ENCODE measurements around the gene PPRC1.

The PPRC1 gene

GRCh38 chr10:102117391-102118159, 15.3 kb upstream of the PPRC1 start:
- DNase-seq (ENCODE audit: low spot score) = peak; percentile 53

DNA sequence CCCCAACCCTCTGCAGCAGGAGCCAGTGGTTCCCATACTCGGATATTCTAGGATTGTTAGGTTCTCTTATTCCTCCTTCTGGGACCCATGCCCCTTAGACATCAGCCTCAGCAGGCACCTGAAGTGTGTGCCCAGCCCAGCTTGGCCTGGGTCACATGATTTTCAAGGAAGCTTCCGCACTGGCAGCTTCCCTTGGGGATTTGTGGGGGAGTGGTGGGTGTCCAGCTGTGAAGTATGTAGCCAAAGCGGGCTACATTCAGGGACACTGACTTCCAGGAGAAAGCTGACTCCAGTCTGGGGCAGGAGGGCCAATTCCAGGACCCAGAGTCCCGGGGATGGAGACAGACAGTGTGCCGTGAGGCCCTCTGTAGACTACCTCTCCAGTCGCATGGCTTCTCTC, 14.0 kb upstream of the PPRC1 start:
- DNase-seq (ENCODE audit: low spot score) = no peak

DNA sequence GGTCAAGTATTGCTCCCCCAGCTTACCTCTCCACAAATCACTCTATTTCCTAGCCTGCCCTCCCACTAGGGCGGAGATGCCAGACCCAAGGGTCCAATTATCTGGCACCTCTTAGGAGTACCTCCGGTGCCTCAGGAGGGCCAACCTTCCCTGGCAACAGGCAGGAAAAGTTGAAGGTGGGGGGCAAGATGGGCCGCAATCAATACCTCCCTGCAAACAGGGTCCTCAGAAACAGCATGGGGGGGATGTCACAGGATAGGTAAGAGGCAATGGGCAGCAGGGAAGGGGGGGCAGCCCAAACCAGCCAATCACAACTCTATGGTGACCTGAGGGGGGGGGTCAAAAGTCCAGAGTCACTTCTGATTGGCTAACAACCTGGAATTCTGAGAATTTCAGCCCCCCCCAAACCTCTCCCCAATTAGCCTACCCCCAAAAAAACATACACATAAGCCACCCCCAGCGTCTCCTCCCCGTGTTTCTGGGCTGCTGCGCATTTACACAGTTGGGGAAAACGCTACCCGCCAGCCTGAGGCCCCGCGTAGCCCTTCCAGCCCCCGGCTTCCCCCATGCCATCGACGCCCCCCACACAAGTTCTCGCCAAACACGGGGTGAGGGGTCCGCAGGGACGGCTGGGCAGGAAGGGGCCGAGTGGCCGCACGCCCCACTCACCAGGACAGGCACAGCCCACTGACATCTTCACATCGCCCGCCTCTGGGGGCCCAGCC, 13.3 kb upstream of the PPRC1 start:
- peak; percentile 82 for DNase-seq (ENCODE audit: low spot score)

DNA sequence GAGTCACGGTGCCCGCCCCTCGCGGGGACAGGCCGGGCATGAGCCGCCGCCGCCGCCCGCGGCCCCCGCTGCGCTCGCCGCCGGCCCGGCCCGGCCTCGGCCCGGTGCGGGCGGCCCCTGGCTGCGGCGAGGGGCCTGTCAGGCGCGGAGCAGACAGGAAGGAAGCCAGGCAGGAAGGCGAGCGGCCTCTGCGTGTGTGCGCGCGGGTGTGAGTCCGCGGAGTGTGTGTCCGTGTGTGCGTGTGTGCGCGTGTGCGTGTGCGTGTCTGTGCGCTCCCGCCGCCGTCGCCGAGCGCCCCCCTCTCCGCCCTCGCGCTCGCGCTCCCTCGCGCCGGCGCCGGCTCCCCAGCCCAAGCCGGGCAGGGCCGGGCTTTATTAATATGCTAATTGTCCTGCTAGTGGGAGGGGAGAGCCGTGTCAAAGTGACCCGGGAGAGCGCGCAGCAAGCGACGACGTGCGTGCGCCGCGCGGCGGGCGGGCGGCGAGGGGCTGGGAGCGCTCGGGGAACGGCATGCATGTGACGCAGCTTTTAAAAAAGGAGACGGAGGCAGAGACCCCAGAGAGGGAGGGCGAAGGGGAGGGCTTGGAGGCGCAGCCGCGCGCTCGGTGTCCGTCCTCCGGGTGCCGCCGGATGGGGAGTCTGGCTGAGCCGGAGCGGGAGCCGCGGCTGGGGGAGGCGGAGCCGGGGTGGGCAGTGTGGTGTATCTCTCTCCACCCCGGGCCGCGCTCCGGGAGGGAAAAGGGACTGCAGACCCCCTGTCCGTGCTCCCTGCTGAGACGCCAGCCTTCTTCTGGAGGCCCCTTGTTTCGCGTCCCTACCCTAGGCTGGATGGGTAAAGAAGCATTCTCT, 12.5 kb upstream of the PPRC1 start, which contains the start of gene LDB1:
TSS of gene LDB1 (minus strand) at position 227 of the 849 bp plus-strand sequence. CDS start 258 bp downstream, outside the sequence.
- DNase-seq (ENCODE audit: low spot score) = peak; percentile 89

DNA sequence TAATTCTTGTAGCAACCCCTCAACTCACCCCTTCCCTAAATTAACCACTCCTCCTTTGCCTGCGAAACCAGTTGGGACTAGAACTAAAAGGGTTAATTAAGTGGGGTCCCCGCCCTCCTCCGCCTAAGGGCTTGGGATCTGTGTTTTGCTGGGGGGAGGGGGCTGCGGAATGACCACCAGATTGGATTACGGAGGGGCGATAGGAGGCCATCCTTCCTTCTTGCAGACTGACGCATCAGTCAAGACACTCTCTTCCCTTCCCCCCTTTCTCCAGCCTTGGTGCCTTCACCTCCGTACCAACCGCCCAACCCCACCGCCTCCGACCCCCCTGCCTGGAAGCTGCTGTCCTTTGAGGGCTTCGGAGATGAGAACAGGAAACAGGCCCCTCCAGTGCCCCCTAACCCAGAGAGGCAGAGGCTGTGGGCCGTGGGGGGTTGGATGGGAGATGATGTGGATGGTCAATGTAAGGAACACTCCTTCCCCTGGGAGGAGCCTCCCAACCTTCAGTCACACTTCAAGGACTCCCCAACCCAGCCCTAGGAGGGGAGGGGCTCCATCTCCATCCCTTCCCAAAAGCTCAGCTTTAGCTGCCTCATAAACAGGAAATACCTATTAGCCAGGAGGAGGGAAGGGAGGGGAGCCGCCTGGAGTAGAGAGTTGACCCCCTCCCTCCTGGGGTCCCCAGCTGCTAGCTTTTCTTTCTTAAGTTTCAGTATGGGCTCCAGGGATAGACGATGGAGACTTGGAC, 11.7 kb upstream of the PPRC1 start:
- DNase-seq (ENCODE audit: low spot score) = no peak

GRCh38 chr10:102121739-102122372, 11.0 kb upstream of the PPRC1 start:
- peak; percentile 45 for DNase-seq (ENCODE audit: low spot score)

DNA sequence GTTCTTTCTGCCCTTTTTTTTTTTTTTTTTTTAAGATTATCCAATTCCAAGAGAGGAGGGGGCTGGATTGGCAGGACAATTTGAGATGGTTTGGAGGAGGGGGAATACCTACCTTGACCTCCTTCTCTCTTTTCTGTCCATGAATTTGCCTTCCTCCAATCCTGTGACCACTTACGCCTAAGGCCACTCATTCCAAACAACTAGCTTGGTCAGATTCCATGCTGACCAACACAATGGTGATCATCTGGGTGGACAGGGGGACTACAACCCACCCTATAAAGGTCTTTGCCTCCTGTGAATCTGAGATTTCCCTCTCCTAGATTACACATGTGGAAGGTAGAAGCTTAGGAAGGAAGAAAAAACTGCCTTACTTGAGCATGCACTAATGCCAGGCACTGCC, 10.4 kb upstream of the PPRC1 start:
- no peak for DNase-seq (ENCODE audit: low spot score)

DNA sequence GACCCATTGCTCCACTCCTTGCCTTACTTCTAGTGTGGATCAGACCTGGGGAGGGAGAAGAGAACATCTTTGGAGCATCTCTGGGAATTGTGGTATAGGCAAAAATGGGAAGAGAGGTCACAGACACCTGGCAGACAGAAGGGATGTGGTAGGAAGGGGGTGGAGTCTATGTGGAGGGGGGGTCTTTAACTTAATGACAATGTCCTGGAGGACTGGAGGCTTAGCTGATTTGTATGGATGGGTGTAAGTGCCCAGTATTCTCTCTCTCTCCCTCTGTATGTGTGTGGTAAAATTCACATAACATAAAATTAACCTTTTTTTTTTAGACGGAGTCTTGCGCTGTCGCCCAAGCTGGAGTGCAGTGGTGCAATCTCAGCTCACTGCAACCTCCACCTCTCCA, 9.6 kb upstream of the PPRC1 start:
- no peak for DNase-seq (ENCODE audit: low spot score)

GRCh38 chr10:102131286-102132170, 1.3 kb upstream of the PPRC1 start:
- no peak for DNase-seq (ENCODE audit: low spot score)

DNA sequence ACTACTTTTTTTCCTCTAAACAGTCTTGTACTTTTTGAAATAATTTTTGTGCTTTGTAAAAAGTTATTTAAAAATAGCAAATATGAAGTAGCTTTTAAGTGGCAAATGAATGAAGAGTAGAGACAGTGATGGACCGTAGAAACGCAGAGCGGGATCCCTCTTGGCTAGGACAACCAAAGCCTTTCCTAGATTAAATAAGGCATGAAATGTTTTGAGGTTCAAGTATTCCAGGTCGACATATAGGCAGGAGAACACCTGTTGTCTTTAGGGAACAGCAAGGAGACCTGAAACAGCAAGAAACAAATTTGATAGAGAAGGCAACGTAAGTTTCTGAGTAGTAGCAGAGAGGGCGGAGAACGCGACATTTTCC, 662 bp upstream of the PPRC1 start:
- no peak for DNase-seq (ENCODE audit: low spot score)

- peak; percentile 80 for DNase-seq (ENCODE audit: low spot score)
These were observed 744 bp downstream of the PPRC1 start for GRCh38 chr10:102133373-102134195.

DNA sequence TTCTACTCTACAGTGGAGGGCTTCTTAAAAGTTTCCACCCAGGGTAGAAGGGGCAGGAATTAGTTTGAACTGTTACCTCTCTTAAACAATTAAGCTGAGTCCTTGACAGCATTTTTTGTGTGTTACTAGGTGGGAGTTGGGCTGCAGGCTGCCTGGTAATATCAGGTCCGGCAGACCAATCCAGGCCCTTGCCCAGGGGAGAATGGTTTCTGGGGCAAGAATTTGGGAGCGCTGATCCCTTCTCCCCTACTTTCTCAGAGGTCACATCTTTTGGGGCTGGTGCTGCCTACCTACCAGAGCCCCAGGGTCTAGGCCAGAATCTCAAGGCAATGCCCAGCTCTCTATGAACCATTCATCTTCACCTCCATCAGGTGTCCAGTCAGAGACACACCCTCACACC, 1.6 kb downstream of the PPRC1 start:
- no peak for DNase-seq (ENCODE audit: low spot score)

DNA sequence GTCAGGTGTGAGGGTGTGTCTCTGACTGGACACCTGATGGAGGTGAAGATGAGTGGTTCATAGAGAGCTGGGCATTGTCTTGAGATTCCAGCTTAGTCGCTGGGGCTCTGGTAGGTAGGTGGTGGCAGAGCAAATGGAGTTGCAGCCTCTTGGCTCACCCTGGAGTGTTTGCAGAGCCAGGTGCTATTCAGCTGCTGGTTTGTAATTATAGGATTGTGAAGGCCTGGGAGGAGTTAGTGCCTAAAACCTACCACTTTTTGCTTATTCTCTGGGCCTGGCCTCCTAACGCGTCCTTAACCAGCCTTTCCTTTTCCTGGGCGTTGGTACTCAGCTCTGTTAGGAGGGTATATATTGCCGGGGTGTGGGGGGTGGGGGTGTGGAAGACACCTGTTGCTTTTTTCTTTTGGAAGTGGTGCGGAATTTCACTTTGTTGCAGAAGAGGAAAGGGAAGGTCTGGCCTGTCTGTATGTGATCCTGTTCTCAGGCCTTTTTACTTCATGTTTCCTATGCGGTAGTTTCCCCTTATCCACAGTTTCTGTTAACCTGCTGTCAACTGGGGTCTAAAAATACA, 3.2 kb downstream of the PPRC1 start:
- DNase-seq (ENCODE audit: low spot score) = no peak

DNA sequence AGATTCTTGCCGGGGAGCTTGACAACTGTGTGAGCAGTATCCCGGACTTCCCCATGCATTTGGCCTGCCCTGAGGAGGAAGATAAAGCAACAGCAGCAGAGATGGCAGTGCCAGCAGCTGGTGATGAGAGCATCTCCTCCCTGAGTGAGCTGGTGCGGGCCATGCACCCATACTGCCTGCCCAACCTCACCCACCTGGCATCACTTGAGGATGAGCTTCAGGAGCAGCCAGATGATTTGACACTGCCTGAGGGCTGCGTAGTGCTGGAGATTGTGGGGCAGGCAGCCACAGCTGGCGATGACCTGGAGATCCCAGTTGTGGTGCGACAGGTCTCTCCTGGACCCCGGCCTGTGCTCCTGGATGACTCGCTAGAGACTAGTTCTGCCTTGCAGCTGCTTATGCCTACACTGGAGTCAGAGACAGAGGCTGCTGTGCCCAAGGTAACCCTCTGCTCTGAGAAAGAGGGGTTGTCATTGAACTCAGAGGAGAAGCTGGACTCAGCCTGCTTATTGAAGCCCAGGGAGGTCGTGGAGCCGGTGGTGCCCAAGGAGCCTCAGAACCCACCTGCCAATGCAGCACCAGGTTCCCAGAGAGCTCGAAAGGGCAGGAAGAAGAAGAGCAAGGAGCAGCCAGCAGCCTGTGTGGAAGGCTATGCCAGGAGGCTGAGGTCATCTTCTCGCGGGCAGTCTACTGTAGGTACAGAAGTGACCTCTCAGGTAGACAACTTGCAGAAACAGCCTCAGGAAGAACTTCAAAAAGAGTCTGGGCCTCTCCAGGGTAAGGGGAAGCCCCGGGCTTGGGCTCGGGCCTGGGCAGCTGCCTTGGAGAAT, 6.7 kb downstream of the PPRC1 start:
- DNase-seq (ENCODE audit: low spot score) = no peak

- no peak for DNase-seq (ENCODE audit: low spot score)
These were observed 7.4 kb downstream of the PPRC1 start for GRCh38 chr10:102140218-102140617.

GRCh38 chr10:102140913-102141540, 8.2 kb downstream of the PPRC1 start:
- DNase-seq (ENCODE audit: low spot score) = no peak

DNA sequence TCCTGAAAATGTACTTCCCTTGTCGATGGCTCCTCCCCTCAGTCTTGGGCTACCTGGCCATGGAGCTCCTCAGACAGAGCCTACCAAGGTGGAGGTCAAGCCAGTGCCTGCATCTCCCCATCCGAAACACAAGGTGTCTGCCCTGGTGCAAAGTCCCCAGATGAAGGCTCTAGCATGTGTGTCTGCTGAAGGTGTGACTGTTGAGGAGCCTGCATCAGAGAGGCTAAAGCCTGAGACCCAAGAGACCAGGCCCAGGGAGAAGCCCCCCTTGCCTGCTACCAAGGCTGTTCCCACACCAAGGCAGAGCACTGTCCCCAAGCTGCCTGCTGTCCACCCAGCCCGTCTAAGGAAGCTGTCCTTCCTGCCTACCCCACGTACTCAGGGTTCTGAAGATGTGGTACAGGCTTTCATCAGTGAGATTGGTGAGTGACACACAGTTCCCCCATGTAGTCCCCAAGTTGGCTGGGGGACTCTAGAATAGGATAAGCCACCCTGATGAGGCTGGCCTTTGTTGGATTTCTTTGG, 8.8 kb downstream of the PPRC1 start:
- DNase-seq (ENCODE audit: low spot score) = no peak
